Testis (tissue), 3 donors: ENCODE data around the gene POLR2E. TPM values are rescaled to one million over a fixed set of nuclear protein-coding genes. Genes with fewer than 3 reads are reported as not detected.

Experiments
- DNase-seq: peaks from one replicate; pipeline ENCODE4 v3.0.0-alpha.2; 2019
- H3K27ac ChIP-seq, 2 donors: fragments of 200-600 bp; sonication (generic); one replicate each; pipeline ENCODE4 v1.5.1; 2019
- H3K27me3 ChIP-seq: fragments of 200-600 bp; sonication (generic); one replicate; pipeline ENCODE4 v1.5.1; 2019
- H3K36me3 ChIP-seq: fragments of 200-600 bp; sonication (generic); one replicate; pipeline ENCODE4 v1.5.1; 2017; ENCODE audit warnings: low read depth; ENCODE audit errors: missing control alignments
- H3K4me1 ChIP-seq: fragments of 200-600 bp; sonication (generic); one replicate; pipeline ENCODE4 v1.5.1; 2019
- H3K4me3 ChIP-seq, 2 donors: fragments of 200-600 bp; sonication (generic); one replicate each; pipeline ENCODE4 v1.5.1; 2017 to 2019
- H3K9me3 ChIP-seq: fragments of 200-600 bp; sonication (generic); one replicate; pipeline ENCODE4 v1.5.1; 2017
- POLR2A ChIP-seq: fragments of 450-650 bp; IDR thresholded peaks from one replicate; pipeline ENCODE4 v1.6.1; 2017; ENCODE audit warnings: antibody characterized with exemption, mild to moderate bottlenecking, moderate library complexity
- WGBS, 2 donors: methylation state at CpG; one replicate each; pipeline ENCODE4 v1.1.5; 2018; 5-methylcytosine and 5-hydroxymethylcytosine counted together
- intact Hi-C: fragments of 100-400 bp; cut with DNase I; formaldehyde crosslinking; loops from one replicate; pipeline ENCODE4 v1.15.1; 2023; ENCODE audit warnings: low total_unique reads
- polyA plus RNA-seq: library from polyadenylated mRNA; stranded (reverse); fragments of 350-450 nt; fragmentation: Illumina TruSeq; extraction: RNeasy Lipid Tissue Mini Kit (QIAGEN cat#74804); gene quantifications from one replicate; pipeline ENCODE4 v1.2.3, GENCODE V29; 2014; ENCODE audit warnings: low read depth, low replicate concordance; ENCODE audit not compliant: insufficient read depth
- total RNA-seq, 2 donors: library from RNA; depleted of rRNA; stranded (reverse); fragments of >200 nt; gene quantifications; one replicate each; pipeline ENCODE4 v1.2.3, GENCODE V29; 2016
- TF ChIP-seq, protein P1 (sequence below), 3 experiments: fragments of 450-650 bp in 2 of 3; fragments of 200-600 bp in 1 of 3; sonication (generic) in 1 of 3; IDR thresholded peaks; one replicate each; pipeline ENCODE4 v1.5.1; 2016 to 2019; ENCODE audit warnings: antibody characterized with exemption in 3 of 3, mild to moderate bottlenecking in 2 of 3, moderate library complexity in 1 of 3

POLR2E gene
- total and polyA plus RNA-seq, 3 donors from 2014 or later = 96.5 to 246 (median 143) TPM

GRCh38 chr19:1090731-1091543 lies 4.2 kb downstream of the POLR2E start:
- TF ChIP-seq, protein P1, sequence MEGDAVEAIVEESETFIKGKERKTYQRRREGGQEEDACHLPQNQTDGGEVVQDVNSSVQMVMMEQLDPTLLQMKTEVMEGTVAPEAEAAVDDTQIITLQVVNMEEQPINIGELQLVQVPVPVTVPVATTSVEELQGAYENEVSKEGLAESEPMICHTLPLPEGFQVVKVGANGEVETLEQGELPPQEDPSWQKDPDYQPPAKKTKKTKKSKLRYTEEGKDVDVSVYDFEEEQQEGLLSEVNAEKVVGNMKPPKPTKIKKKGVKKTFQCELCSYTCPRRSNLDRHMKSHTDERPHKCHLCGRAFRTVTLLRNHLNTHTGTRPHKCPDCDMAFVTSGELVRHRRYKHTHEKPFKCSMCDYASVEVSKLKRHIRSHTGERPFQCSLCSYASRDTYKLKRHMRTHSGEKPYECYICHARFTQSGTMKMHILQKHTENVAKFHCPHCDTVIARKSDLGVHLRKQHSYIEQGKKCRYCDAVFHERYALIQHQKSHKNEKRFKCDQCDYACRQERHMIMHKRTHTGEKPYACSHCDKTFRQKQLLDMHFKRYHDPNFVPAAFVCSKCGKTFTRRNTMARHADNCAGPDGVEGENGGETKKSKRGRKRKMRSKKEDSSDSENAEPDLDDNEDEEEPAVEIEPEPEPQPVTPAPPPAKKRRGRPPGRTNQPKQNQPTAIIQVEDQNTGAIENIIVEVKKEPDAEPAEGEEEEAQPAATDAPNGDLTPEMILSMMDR (IDR thresholded peaks at IDR 0.05) = no peak
- TF ChIP-seq POLR2A = no peak
- Histone ChIP-seq H3K27ac (no peak overlapping the region), H3K4me1 (peaks cover 10% of the 10 kb centered on the region), H3K4me3 (no peak overlapping the region), H3K27me3 (no peaks in the 10 kb centered on the region), H3K36me3 (no peaks in the 10 kb centered on the region), H3K9me3 (no peaks in the 10 kb centered on the region)
- no peak for DNase-seq
- 93 to 94% methylated on average over 12 to 37 of the region's 38 CpGs for WGBS, 2 donors
- intact Hi-C loops = no loop called here

- no peaks in the 10 kb centered on the region for H3K9me3 ChIP-seq
- intact Hi-C loops = no loop called here
- DNase-seq = no peak
- TF ChIP-seq POLR2A = no peak
- TF ChIP-seq, protein P1 (IDR thresholded peaks at IDR 0.05) = no peak
- WGBS, 2 donors = 72 to 81% methylated on average over 14 to 22 of the region's 22 CpGs
- H3K4me3 ChIP-seq = no peak overlapping the region
- no peaks in the 10 kb centered on the region for H3K27me3 ChIP-seq
- H3K27ac ChIP-seq = no peak overlapping the region
- peaks cover 10% of the 10 kb centered on the region for H3K4me1 ChIP-seq
- no peaks in the 10 kb centered on the region for H3K36me3 ChIP-seq
Measured at GRCh38 chr19:1089891-1090290, 5.3 kb downstream of the POLR2E start.

GRCh38 chr19:1089126-1089771 lies 5.9 kb downstream of the POLR2E start:
- no peak for TF ChIP-seq POLR2A
- Histone ChIP-seq H3K36me3 (no peaks in the 10 kb centered on the region), H3K27me3 (no peaks in the 10 kb centered on the region), H3K4me3 (no peak overlapping the region), H3K4me1 (peaks cover 7% of the 10 kb centered on the region), H3K27ac (no peak overlapping the region), H3K9me3 (no peaks in the 10 kb centered on the region)
- intact Hi-C loops = no loop called here
- no peak for DNase-seq
- 85 to 97% methylated on average over 4 to 32 of the region's 32 CpGs for WGBS, 2 donors

GRCh38 chr19:1088416-1089010 lies 6.7 kb downstream of the POLR2E start:
- no peak overlapping the region for H3K4me3 ChIP-seq
- H3K9me3 ChIP-seq = no peaks in the 10 kb centered on the region
- TF ChIP-seq POLR2A = no peak
- TF ChIP-seq, protein P1 (IDR thresholded peaks at IDR 0.05) = no peak
- H3K27me3 ChIP-seq = no peaks in the 10 kb centered on the region
- no peaks in the 10 kb centered on the region for H3K36me3 ChIP-seq
- peak overlapping the region in 1 of 2 donors; percentile 45 for H3K27ac ChIP-seq
- H3K4me1 ChIP-seq = no peaks in the 10 kb centered on the region
- 87 to 93% methylated on average over 11 to 27 of the region's 27 CpGs for WGBS, 2 donors
- no peak for DNase-seq
- intact Hi-C loops = no loop called here

GRCh38 chr19:1087813-1088415 lies 7.3 kb downstream of the POLR2E start:
- no peaks in the 10 kb centered on the region for H3K4me1 ChIP-seq
- peak overlapping the region in 1 of 2 donors; percentile 45 for H3K27ac ChIP-seq
- no peak for TF ChIP-seq POLR2A
- TF ChIP-seq, protein P1 (IDR thresholded peaks at IDR 0.05) = no peak
- intact Hi-C loops = no loop called here
- H3K36me3 ChIP-seq = no peaks in the 10 kb centered on the region
- H3K4me3 ChIP-seq = no peak overlapping the region
- H3K9me3 ChIP-seq = no peaks in the 10 kb centered on the region
- no peaks in the 10 kb centered on the region for H3K27me3 ChIP-seq
- 75 to 80% methylated on average over 23 to 27 of the region's 27 CpGs for WGBS, 2 donors
- DNase-seq = peak; percentile 70
